HG03558 (cell line): ENCODE results near the gene MAP3K21.

Source experiments
- ATAC-seq: cut with Tn5 transposase; IDR thresholded peaks from one replicate; pipeline ENCODE4 v1.9.1; 2021; ENCODE audit warnings: moderate number of reproducible peaks; ENCODE audit not compliant: unreplicated experiment; ENCODE audit errors: extremely low read depth

The MAP3K21 gene

DNA sequence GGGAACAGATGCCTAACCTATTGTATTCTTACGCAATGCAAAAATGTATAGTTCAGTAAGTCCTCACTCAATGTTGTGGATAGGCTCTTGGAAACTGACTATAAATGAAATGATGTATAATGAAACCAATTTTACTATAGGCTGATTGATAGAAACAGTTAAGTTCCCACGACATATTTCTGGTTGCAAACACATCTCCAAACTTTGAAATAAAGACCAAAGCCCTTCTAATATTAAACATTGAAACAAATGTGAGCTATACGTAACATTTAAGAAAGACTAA lies 29.1 kb downstream of the MAP3K21 start:
- no peak for ATAC-seq

DNA sequence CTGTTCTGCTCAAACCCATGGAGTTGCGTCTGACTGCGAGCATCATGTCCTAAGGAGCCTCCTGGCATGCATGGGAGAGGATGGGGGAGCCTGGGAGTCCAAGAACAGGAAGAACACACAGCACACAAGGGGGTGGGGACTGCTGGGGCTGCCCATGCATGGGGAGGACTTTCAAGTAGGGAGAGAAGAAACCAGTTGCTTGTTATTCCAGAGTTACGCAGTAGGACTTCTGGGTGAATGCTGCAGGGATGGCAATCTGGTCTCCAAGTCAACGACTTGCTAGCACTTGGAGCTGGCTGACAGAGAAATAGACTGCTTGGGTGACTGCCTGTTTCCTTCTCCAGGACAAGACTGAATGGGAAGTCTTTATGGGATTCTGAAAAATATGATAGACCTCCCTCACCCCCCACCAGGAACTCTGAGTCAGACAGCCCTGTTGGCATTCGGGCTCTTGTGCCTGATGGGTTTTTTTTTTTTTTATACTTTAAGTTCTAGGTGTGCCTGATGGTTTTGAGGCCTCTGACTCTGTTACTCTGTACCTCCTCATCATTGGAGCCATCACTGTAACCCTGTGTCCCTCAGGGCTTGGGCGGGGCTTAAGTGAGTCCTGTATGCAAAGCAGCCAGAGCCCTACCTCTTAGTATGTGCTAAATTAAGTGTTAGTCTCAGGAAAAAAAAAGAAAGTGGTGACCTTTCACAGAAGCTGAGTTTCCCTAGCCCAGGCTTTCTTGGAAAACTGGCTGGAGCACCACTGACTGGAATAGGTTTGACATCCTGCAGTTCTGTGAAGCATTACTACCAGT lies 30.3 kb downstream of the MAP3K21 start:
- ATAC-seq: no peak

DNA sequence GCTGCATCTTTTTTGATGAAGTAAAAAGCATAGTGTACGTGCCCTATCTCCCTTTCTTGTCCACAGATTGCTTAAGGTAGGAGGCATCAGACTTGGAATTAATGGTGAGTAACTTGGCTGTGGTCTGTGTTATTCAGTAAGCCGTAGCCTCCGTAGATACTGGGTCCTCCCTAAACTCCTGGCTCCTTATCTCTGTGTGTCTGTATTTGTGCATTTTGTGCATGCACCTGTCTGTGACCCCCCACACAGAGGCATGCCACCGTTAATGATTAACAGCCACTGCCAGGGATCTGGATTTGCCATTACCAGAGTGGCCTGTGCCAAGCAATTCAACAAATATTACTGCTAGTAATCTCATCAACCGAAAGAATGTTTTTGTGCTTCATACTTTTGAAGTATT lies 31.9 kb downstream of the MAP3K21 start:
- no peak for ATAC-seq

DNA sequence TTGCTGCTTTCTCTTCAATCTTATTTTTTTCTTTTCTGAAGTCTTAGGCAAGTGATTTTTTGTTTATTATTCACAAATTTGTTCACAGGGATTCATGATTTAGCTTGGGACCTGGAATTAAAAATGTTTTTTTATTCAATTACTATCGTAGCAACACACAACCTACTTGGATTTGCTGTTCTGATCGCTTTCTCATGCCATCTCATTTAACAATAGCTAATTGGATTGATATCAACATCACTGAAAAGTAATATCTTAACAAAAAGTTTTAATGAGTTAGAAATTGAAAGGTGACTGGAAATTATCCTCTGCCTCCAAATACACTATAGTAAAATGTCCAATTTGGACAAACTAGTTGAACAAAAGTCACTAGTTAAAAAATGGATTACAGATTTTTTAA lies 32.4 kb downstream of the MAP3K21 start:
- no peak for ATAC-seq

DNA sequence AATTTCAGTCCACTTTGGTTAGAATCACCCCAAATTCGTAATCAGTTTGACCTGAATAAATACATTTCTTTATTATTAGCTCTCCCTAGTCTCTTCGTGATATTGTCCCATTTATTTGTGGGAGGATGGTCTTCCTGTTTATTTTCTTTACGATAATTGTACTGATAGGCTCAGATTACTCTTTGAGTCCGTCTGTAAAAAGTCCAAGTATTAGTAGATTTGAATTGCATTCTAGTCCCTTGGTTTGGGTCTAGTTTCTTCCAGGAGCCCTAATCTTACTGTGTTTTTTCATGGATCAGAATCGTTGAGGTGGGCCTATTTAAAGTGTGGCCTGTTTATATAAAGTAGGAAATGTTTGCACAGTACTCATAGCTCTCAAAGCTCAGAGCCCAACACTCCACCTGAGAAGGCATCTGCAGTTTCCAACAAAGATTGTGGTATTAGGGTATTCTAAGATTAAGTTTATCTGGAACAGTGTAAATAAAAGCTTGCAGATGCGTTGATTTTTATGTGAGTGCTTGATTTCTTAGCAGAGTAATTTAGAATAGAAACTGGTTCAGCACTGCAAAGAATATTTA lies 33.1 kb downstream of the MAP3K21 start:
- no peak for ATAC-seq

DNA sequence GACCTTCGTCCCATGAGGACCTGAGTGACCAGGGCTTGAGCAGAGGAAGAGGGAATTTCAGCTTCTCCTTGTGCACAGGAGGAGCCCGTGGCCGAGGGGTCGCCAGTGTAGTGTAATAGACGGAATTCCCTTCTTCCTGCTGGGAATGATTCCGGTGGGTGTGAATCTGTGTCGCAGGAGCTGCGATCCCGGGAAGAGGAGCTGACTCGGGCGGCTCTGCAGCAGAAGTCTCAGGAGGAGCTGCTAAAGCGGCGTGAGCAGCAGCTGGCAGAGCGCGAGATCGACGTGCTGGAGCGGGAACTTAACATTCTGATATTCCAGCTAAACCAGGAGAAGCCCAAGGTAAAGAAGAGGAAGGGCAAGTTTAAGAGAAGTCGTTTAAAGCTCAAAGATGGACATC lies 34.4 kb downstream of the MAP3K21 start:
- ATAC-seq: no peak

DNA sequence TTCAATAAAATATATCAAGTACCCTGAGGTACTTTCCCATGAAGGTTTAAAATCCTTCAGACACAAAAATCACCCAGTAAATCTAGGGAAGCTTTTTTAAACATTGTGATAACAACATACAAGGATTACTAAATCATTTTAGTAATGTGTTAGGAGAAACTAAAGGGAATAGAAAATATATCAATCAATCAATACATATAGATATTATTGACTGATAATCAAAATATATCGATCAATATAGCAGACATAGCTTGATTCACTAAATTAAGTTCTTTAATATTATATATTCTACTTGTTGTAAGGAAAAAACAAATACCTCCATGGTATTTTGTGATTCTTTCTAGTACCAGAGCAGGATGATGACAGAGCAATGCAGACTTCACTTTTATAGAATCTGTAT lies 35.2 kb downstream of the MAP3K21 start:
- no peak for ATAC-seq

DNA sequence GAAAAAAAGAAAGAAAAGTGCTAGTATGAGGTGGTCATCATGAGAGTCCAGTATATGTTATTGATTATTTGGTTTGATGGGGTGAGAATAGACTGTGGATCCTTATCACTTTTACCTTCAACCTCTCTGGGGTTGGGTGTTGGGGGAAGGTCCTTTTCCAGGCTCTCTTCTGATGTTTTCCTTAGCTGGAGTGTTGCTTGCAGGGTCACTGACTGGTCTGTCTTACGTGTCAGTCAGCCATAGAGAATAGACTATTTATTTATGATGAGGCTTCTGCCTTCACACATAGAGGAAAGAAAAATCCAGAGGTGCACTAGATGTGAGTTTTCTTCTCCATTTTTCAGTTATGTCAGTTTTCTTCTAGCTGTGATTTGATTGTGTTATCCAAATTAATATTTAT lies 36.5 kb downstream of the MAP3K21 start:
- no peak for ATAC-seq

DNA sequence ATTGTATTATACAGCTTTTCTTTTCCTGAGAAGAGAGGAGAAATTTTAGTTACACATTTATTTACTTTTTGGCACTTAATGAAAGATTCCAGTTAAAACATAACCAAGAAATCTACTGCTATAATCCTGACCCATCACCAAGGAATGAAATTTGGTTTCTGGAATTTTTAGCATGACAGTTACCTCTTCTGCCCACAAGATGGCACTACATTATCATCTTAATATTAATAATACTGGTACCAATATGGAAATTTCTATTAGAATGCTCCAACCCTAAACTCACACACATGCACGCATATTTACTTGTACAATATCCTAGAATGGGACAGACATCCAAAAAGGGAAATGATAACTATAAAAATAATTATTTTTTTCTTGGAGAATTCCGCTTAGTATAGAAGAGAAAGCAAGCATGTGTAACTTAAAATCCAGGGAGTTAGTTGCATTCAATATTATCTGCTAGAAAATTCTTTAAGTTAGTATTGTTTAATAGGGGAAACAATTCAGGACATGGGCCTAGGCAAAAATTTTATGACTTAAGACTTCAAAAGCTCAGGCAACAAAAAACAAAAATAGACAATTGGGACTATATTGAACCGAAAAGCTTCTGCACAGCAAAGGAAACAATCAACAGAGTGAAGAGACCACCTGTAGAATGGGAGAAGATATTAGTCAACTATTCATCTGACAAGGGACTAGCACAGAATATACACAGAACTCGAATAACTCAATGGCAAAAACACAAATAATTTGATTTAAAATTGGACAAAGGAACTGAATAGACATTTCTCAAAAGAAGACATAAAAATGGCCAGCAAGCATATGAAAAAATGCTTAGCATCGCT lies 37.4 kb downstream of the MAP3K21 start:
- no peak for ATAC-seq

DNA sequence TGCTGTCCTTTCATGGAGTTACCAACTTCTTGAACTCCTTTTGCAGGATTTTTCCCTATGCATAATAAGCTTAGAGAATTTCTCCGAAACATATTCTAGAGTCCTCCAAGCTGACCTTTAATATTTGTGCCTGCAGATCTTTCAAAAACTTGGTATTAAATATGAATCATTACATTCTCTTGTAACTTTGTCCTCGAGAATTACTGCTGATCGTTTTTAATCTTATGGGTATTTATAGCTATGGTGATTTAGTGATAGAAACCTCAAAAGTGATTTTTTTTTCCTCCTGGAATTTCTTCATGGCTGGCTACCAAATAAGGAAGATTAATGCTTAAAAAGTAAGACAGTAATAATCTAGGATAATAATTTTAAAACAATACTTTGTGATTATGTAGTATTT lies 39.1 kb downstream of the MAP3K21 start:
- ATAC-seq: no peak

DNA sequence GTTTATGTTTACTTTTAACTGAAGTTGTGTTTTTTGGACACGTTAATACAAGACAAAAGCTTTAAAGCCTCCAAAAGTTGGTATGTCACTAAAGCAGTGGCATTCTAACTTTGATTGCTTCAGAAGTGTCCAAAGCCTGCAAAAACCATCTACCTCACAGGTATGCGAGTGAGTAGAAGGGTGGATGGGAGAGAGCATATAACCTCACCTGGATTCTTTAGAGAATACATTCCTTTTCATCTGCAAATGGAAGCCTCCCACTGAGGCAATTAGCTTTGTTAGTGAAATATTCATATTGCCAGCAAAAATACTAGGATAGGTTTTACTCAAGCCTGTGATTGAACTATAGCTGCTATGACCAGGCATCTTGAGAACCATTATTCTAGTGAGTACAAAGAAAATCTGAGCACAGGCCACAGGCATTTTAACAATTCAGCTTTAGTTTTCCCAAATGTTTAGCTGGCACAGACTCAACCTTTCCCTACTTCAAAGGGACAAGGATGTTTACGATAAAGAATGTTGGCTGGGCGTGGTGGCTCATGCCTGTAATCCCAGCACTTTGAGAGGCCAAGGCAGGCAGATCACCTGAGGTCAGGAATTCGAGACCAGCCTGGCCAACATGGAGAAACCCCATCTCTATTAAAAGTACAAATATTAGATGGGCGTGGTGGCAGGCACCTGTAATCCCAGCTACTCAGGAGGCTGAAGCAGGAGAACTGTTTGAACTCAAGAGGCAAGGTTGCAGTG lies 39.7 kb downstream of the MAP3K21 start:
- no peak for ATAC-seq

DNA sequence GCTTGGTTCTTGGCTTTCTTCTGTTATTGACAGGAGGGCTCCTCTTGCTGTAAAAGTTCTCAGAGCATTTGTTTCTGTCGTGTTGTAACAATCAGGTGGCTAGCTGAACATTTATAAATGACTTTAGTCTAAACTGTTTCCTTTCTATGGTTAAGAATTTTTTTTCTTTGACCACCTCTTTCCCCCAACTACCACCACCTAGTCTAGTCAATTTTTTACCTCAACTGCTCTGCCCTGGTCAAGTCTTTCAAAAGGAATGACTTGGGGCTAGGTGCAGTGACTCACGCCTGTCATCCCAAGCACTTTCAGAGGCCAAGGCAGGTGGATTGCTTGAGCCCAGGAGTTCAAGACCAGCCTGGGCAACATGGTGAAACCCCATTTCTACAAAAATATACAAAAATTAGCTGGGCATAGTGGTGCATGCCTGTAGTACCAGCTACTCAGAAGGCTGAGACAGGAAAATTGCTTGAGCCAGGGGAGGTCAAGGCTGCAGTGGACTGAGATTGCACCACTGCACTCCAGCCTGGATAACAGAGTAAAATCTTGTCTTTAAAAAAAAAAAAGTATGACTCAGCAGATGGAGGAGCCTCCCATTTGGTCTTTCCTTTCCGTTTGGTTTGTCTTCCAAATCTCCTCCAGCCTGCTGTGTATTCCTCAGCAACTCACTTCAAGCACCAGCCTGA lies 40.7 kb downstream of the MAP3K21 start:
- ATAC-seq: no peak

DNA sequence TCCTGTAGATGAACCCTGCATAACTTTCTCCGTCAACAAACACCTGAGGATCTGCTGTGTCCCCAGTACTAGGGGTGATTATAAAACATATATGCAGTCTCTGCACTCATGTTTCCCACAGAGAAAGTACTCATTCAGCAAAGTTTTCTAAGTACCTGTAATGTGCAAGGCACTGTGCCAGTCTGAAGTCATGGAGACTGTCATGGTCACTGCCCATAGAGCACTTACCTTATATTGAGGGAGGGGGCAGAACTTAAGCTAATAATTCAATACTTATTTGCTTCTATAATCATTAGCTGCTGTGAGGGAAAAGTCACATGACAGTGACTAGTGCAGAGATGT lies 41.2 kb downstream of the MAP3K21 start:
- no peak for ATAC-seq

DNA sequence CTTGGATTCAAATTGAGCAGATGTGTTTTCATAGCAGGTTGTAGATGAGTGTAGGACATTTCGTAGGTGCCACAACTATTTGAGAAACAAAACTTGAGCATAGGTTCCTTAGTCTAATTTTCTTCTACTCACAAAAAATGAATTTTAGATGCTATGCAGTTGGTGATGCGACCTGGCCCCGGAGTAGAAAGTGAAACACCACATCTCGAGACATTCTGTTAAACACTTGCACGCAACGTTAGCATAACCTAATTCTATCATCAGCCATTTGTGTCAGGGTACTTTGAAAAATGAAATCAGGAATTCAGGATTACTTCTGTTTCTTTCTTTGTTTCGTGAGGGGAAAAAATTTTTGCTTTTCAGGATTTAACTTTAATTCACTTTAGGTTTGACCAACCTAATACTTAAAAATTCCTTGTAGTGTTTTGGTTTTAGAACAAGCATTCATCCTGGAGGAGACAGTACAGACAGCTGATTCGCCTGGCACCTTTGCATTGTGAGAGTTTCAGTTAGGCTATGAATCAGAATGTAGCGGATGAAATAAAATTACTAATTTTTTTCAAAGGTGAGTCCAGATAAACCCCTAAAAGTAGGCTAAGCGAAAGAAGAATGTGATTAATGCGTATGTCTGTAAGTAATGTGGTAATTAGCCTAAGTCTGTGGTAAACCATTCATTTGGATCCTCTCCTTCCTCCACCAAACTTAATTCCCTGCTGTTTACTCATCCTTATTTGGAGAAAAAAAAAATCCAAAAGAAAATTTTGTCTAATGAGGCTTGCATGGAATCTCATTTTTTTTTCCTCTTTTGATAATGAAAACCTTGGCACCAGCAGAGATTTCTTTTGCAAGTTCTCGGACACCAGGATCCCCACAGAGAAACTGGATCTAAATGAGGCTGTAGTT lies 44.9 kb downstream of the MAP3K21 start:
- ATAC-seq: no peak

DNA sequence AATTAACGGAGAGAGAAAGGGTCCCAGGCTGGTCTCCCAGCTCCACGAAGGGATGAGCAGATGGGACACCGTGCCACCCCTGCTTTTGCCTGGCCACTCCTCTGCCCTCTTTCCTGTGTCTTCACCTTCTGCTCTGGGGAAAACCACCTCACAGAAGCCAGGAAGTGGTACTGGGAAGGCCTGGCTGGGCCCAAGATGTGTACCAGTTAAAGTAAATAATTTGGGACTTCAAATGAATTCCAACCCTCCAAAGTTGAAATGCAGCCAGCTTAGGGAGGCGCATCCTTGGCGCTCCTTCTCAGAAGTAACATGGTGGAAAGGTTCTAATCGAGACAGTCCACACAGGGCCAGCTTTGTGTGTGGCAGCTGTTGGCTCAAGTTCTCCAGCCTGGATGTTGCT lies 45.7 kb downstream of the MAP3K21 start:
- no peak for ATAC-seq

DNA sequence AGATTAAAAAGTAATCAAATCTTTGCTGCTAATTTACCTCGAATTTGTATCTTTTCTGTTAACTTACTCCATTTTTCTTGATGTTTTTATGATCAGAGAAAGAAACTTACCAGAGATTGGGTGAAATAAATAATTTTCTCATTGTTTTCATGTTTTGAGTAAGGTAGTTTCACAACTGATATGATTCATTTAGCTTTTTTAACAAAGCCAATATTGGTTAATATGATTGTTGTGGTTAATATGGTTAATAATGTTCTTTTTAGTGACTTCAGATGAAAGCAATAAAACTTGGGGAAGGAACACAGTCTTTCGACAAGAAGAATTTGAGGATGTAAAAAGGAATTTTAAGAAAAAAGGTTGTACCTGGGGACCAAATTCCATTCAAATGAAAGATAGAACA lies 48.1 kb downstream of the MAP3K21 start:
- no peak for ATAC-seq

DNA sequence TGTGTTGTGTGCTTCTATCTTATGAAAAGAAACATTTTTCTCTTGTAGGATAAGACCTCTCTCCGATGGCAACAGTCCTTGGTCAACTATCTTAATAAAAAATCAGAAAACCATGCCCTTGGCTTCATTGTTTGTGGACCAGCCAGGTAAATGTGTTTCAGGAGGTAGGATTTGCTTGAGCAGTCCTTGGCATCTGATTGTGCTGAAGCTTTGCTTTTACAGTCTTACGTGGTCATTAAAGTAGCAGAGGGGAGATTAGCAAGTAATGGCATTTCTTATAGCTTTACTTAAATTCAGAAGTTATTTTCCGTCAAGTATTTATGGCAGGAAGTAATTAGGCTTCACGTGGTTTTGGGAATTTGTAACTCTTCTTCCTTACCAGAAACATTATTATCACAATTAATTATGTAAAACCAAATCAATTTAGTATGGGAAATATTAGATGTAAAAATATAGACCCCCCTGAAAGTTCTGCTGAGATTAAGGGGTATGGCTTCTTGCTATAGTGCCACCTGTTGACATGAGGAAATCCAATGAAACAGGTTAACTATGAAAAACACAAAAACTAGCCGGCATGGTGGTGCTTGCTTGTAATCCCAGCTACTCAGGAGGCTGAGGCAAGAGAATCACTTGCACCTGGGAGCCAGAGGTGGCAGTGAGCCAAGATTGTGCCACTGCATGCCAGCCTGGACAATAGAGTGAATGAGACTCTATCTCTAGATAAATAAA lies 49.0 kb downstream of the MAP3K21 start:
- no peak for ATAC-seq

DNA sequence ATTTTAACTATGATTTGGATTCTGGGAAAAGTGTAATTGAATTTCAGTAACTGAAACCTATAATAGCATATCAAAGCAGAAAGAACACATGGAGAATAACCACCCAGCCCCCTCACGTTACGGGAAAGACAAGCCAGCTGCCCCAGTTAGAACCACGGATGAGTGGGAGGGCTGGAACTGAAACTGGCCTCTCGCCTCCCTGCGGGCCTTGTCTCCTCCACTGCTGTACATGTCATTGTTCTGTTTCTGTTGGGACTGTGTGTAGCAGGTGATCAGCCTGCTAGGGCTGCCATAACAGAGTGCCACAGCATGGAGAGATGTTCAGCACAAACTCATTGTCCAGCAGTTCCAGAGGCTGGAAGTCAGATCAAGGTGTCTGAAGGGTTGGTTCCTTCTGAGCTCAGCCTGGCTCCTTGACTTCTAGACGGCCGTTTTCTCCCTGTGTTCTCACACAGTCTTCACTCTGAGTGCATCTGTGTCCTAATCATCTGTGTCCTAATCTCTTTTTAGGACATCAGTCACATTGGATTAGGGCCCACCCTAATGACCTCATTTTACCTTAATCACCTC lies 52.4 kb downstream of the MAP3K21 start:
- ATAC-seq: no peak
